K562 (cell line): ENCODE data around the gene DLGAP1. TPM values are rescaled to one million over a fixed set of nuclear protein-coding genes. Genes with fewer than 3 reads are reported as not detected.

Experiments
- AFF1 ChIP-seq, 2 experiments: fragments of 450-650 bp; IDR thresholded peaks; 2 replicates each; pipeline ENCODE4 v1.6.1; 2018; ENCODE audit warnings: mild to moderate bottlenecking in 2 of 2, low read depth in 1 of 2; ENCODE audit not compliant: partially characterized antibody in 2 of 2
- NUFIP1 ChIP-seq: fragments of 450-650 bp; IDR thresholded peaks from 2 replicates; pipeline ENCODE4 v1.6.1; 2018; ENCODE audit not compliant: partially characterized antibody
- PHB ChIP-seq: fragments of 250-450 bp; sonication (Bioruptor Pico); IDR thresholded peaks from 2 replicates; pipeline ENCODE4 v1.5.0; 2021
- PRDM10 ChIP-seq: fragments of 450-650 bp; IDR thresholded peaks from 2 replicates; pipeline ENCODE4 v1.6.1; 2018; ENCODE audit not compliant: partially characterized antibody
- ZBTB40 ChIP-seq, 2 experiments: fragments of 450-650 bp in 1 of 2; sonication (generic) in 1 of 2; formaldehyde crosslinking in 1 of 2; IDR thresholded peaks; 2 replicates each; pipeline versions ENCODE4 v1.7.1 to v1.9.0; 2016 to 2022; ENCODE audit warnings: inconsistent platforms in 1 of 2, mild to moderate bottlenecking in 1 of 2, missing genetic modification reagents in 1 of 2
- ZNF121 ChIP-seq: sonication (generic); formaldehyde crosslinking; conservative IDR thresholded peaks from 2 replicates; pipeline ENCODE4 v1.8.0; 2022; ENCODE audit warnings: missing genetic modification reagents
- polyA plus RNA-seq, 8 experiments: library from polyadenylated mRNA; depleted of rRNA in 4 of 8; stranded (reverse) in 5 of 8; unstranded in 3 of 8; fragments of >200 nt; fragmentation: Nextera tagmentation in 2 of 8; fragmentation: Illumina TruSeq in 1 of 8; extraction: Ambion mirVana in 2 of 8; extraction: Trizol in 1 of 8; gene quantifications; 2 replicates each; pipeline versions ENCODE4 v1.2.1 to v1.2.3, GENCODE V29; 2011 to 2014; ENCODE audit warnings: inconsistent platforms in 1 of 8, missing spikeins in 1 of 8
- total RNA-seq, 7 experiments: library from RNA; depleted of rRNA in 6 of 7; stranded (reverse); fragments of >200 nt in 6 of 7; fragmentation: Illumina TruSeq in 2 of 7; extraction: Trizol in 2 of 7; gene quantifications; 2 replicates each; pipeline versions ENCODE4 v1.2.1 to v1.2.3, GENCODE V29; 2011 to 2021; ENCODE audit warnings: low replicate concordance in 1 of 7

Gene DLGAP1
- total and polyA plus RNA-seq, 9 of the 15 experiments (the other 6 are each of a cell fraction or from before 2014, with no cell fraction given) = 0.04 to 0.22 (median 0.08) TPM

- TF ChIP-seq ZBTB40 (IDR thresholded peaks at IDR 0.05) = no peak
- TF ChIP-seq ZBTB40 (CRISPR knock-in tag; IDR thresholded peaks at IDR 0.05) = no peak
- TF ChIP-seq PHB = no peak
- TF ChIP-seq PRDM10 = no peak
- TF ChIP-seq NUFIP1 = no peak
- no peak for TF ChIP-seq ZNF121
- TF ChIP-seq AFF1 (IDR thresholded peaks at IDR 0.05; ENCODE audit: low read depth in 1 of 2, partially characterized antibody in 2 of 2) = no peak
These were observed 1006.9 kb downstream of the DLGAP1 start (continued) for GRCh38 chr18:3447895-3448837.
